ENCODE measurements around the gene COX5B.

DNA sequence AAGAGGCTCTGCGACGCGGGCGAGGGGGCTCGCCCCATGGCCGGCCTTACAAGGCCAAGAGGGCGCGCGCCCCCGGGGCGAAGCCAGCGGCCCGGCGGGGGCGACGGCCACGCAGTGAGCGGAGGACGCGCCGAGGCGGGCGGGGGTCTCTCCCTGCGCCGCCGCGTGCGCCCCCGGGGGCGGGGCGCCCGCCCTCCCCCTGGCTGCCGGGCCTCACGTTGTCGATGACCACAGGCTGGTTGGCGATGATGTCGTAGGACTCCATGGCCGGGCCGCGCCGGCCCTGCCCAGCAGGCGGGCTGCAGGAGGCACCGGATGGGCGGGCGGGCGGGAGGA lies 17.7 kb downstream of the COX5B start:
- TF ChIP-seq, protein P1, sequence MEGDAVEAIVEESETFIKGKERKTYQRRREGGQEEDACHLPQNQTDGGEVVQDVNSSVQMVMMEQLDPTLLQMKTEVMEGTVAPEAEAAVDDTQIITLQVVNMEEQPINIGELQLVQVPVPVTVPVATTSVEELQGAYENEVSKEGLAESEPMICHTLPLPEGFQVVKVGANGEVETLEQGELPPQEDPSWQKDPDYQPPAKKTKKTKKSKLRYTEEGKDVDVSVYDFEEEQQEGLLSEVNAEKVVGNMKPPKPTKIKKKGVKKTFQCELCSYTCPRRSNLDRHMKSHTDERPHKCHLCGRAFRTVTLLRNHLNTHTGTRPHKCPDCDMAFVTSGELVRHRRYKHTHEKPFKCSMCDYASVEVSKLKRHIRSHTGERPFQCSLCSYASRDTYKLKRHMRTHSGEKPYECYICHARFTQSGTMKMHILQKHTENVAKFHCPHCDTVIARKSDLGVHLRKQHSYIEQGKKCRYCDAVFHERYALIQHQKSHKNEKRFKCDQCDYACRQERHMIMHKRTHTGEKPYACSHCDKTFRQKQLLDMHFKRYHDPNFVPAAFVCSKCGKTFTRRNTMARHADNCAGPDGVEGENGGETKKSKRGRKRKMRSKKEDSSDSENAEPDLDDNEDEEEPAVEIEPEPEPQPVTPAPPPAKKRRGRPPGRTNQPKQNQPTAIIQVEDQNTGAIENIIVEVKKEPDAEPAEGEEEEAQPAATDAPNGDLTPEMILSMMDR (optimal IDR thresholded peaks at IDR 0.05 in 1 of 3, IDR thresholded peaks at IDR 0.05 in 1 of 3, conservative IDR thresholded peaks at IDR 0.05 in 1 of 3; ENCODE audit: extremely low read depth in 1 of 3, insufficient read depth in 2 of 3, low read length in 3 of 3), result no peak
- TF ChIP-seq EZH2 (IDR thresholded peaks at IDR 0.05; ENCODE audit: low read length), result no peak
